ENCODE measurements around the gene AP2S1. TPM values are rescaled to one million over a fixed set of nuclear protein-coding genes. Genes with fewer than 3 reads are reported as not detected.

The AP2S1 gene
- total and polyA plus RNA-seq, 2 of the 8 experiments (the other 6 are each of a cell fraction or from before 2014, with no cell fraction given): 195 to 211 TPM

GRCh38 chr19:46844067-46844489, 6.6 kb downstream of the AP2S1 start:
- Histone ChIP-seq H4K8ac (ENCODE audit: extremely low read depth, insufficient read depth, low read length) (no peak overlapping the region), H3K56ac (replicated peaks; ENCODE audit: insufficient read length, low read depth, low read length) (no peak overlapping the region), H2AFZ (ENCODE audit: low read length) (no peak overlapping the region), H3K4me3 (ENCODE audit: extremely low read depth in 1 of 4, insufficient read depth in 2 of 4, low read depth in 3 of 4, low read length in 4 of 4) (no peak overlapping the region), H2BK120ac (replicated peaks; ENCODE audit: low read depth, low read length) (no peak overlapping the region), H2BK12ac (ENCODE audit: low read depth, low read length) (no peak overlapping the region), H4K20me1 (replicated peaks in 1 of 2; ENCODE audit: control insufficient read depth in 1 of 2, insufficient read depth in 2 of 2, low read length in 2 of 2) (peaks cover 0 to 9% of the 10 kb centered on the region in 2 experiments), H3K14ac (ENCODE audit: insufficient read length) (no peak overlapping the region), H3K9me3 (ENCODE audit: insufficient read depth in 2 of 2, low read depth in 1 of 2, low read length in 1 of 2) (no peaks in the 10 kb centered on the region), H3K79me2 (ENCODE audit: control insufficient read depth in 1 of 2, insufficient read depth in 2 of 2, low read length in 2 of 2) (peaks cover 0 to 13% of the 10 kb centered on the region in 2 experiments; a peak in 2 of 4 replicates), H3K18ac (ENCODE audit: extremely low read depth, low read length) (no peak overlapping the region), H2BK5ac (ENCODE audit: low read depth, low read length) (no peak overlapping the region), H2BK20ac (ENCODE audit: low read length) (no peak overlapping the region), H2BK15ac (ENCODE audit: low read length) (no peak overlapping the region), H3K79me1 (ENCODE audit: low read depth, low read length) (peaks cover 8% of the 10 kb centered on the region; the same call in 1 of the 2 replicates), H4K5ac (ENCODE audit: insufficient read length, low read depth, low read length) (no peak overlapping the region), H3K27ac (ENCODE audit: low read depth, low read length) (no peak overlapping the region), H3K4ac (replicated peaks; ENCODE audit: insufficient read length, low read depth, low read length) (no peak overlapping the region), H3K4me2 (ENCODE audit: insufficient read depth in 1 of 2, low read depth in 2 of 2, low read length in 2 of 2) (no peak overlapping the region), H3K23me2 (ENCODE audit: low read depth, low read length) (no peaks in the 10 kb centered on the region), H3K9ac (replicated peaks in 1 of 4; ENCODE audit: extremely low read depth in 1 of 4, low read depth in 3 of 4, low read length in 3 of 4) (no peak overlapping the region), H3K27me3 (replicated peaks in 1 of 4; ENCODE audit: control insufficient read depth in 3 of 4, extremely low read depth in 1 of 4, insufficient read depth in 3 of 4, low read length in 3 of 4) (no peaks in the 10 kb centered on the region), H3K4me1 (replicated peaks in 1 of 4; ENCODE audit: control insufficient read depth in 3 of 4, insufficient read depth in 4 of 4, low read length in 3 of 4) (peaks cover 0 to 1% (median 0%) of the 10 kb centered on the region in 4 experiments; a peak in 3 of 7 replicates), H2AK5ac (ENCODE audit: low read depth, low read length) (no peak overlapping the region), H4K91ac (replicated peaks; ENCODE audit: insufficient read length, low read length) (no peak overlapping the region), H3K36me3 (ENCODE audit: control insufficient read depth in 2 of 4, insufficient read depth in 4 of 4, low read length in 3 of 4) (peaks cover 6 to 28% (median 13%) of the 10 kb centered on the region in 4 experiments), H3K23ac (ENCODE audit: insufficient read length) (no peak overlapping the region)
- TF ChIP-seq USF2 (IDR thresholded peaks at IDR 0.05; ENCODE audit: low read length) (no peak), RBBP5 (IDR thresholded peaks at IDR 0.05; ENCODE audit: borderline replicate concordance, low read depth, low read length) (no peak)
- POLR2A ChIA-PET (ENCODE audit: partially characterized antibody): interaction anchor here (1.1 to 8.4 kb wide), 5 partner anchors 15 to 132 kb away, joined by 3 to 78 read pairs (median 6); partner anchors contain the start of gene SLC1A5
- DNase-seq (ENCODE audit: low read depth in 1 of 2, low spot score in 2 of 2) (no peak), FAIRE-seq (no peak)
- WGBS, 2 experiments (ENCODE audit: extremely low coverage in 1 of 2, insufficient coverage in 1 of 2, insufficient read length in 1 of 2, insufficient replicate concordance in 2 of 2, low coverage in 1 of 2, low lambda C conversion rate in 2 of 2, missing lambda C conversion rate in 1 of 2): 77% methylated on average over 9 of the region's 9 CpGs; no CpG with 5 or more reads in 1 of the 2 experiments
- CTCF ChIA-PET (ENCODE audit: partially characterized antibody): interaction anchor here (1.1 to 1.7 kb wide), 3 partner anchors 77 to 86 kb away, joined by 3 to 6 read pairs (median 6); no protein-coding TSS in a partner anchor

All from H1 (cell line).